ENCODE results near the gene VPS16.
A peak's percentile ranks its signal among the peaks of the same experiment; 100 is the strongest.

The VPS16 gene

DNA sequence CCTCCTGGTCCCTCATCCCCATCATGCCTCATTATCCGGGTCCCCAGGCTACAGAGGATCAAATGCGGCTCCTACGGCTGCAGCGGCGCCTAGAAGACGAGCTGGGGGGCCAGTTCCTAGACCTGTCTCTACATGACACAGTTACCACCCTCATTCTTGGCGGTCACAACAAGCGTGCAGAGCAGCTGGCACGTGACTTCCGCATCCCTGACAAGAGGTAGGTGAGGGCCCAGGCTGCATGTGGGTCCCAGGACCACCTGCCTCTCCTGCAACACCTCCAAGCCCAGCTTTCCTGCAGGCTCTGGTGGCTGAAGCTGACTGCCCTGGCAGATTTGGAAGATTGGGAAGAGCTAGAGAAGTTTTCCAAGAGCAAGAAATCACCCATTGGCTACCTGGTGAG, 24.6 kb downstream of the VPS16 start:
- H3K36me3 ChIP-seq (ENCODE audit: insufficient read depth, low read length), result peaks cover 41% of the 10 kb centered on the region
- H3K9ac ChIP-seq (ENCODE audit: low read depth, low read length), result no peak overlapping the region
- H3K4me3 ChIP-seq (ENCODE audit: low read length), result no peak overlapping the region
- no peaks in the 10 kb centered on the region for H3K4me1 ChIP-seq (ENCODE audit: control insufficient read depth, insufficient read depth, low read length)
- no peak overlapping the region for H3K4me2 ChIP-seq (ENCODE audit: low read length)
- H3K27me3 ChIP-seq (ENCODE audit: control insufficient read depth, insufficient read depth, low read length), result no peaks in the 10 kb centered on the region
- no peaks in the 10 kb centered on the region for H3K9me3 ChIP-seq (replicated peaks; ENCODE audit: low read length)

DNA sequence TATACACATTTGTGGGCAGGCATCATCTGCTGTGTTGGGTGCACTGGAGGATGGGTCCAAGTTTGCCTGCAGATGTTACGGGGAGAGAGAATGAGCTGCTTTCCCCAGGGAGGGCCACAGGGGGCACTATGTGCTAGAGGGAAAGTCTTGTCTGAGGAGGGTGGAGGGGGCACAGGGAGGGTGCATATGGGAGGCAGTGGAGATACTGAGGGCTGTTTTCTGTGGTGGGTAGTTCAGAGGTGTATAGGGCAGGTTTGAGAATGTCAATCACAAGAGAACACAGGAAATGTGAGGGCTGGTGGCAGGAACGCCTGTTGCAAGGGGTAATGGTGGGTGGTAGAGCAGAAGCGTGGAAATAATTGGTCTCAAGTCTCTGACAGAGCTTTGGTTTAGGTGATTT, 25.1 kb downstream of the VPS16 start:
- Histone ChIP-seq H3K9ac (ENCODE audit: low read depth, low read length) (no peak overlapping the region), H3K4me3 (ENCODE audit: low read length) (no peak overlapping the region), H3K4me2 (ENCODE audit: low read length) (no peak overlapping the region), H3K4me1 (ENCODE audit: control insufficient read depth, insufficient read depth, low read length) (peaks cover 5% of the 10 kb centered on the region), H3K27me3 (ENCODE audit: control insufficient read depth, insufficient read depth, low read length) (no peaks in the 10 kb centered on the region), H3K9me3 (replicated peaks; ENCODE audit: low read length) (no peaks in the 10 kb centered on the region), H3K36me3 (ENCODE audit: insufficient read depth, low read length) (peaks cover 41% of the 10 kb centered on the region)

DNA sequence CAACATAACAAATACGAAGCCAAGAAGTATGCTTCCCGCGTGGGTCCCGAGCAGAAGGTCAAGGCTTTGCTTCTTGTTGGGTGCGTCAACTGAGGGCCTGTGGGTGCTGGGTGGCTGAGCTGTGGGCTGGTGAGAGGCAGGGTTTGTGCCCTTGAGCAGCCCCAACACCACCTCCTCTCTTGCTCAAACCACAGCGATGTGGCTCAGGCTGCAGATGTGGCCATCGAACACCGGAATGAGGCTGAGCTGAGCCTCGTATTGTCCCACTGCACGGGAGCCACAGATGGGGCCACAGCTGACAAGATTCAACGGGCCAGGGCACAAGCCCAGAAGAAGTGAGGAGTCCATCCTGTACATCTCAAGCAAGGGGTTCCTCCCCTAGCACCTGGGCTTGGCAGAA, 25.7 kb downstream of the VPS16 start:
- Histone ChIP-seq H3K4me2 (ENCODE audit: low read length) (no peak overlapping the region), H3K36me3 (ENCODE audit: insufficient read depth, low read length) (peaks cover 37% of the 10 kb centered on the region), H3K9ac (ENCODE audit: low read depth, low read length) (no peak overlapping the region)

DNA sequence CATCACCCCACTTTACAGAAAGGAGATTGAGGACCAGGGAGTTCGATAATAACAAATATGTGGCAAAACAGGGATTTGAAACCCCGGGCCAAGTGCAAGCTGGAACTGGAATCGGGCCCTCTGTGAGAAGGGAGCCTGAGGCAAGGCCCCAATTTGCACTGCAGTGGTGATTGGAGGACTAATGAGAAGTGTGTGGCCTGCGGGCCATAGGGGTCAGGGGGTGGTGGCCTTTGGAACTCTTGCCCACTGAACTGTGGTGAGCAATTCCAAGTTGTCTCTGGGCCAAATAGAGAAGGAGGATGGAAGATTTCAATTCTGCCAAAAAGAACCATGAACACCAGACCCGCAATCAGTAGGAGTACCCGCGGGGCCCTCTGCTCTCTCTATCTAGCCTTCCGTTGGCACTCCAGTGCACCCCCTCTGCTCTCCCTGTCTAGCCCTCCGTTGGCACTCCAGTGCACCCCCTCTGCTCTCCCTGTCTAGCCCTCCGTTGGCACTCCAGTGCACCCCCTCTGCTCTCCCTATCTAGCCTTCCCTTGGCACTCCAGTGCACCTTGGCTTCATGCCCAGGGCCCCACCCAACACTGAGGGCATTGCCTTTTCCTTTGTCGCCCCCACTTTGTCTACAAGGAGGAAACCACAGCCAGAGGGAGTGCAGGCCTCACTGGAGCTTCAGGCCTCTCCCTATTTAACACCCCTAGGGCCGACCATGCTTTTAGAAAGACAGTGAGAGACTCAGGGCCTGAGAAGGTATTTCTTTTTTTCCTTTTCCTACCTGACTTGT, 26.7 kb downstream of the VPS16 start:
- Histone ChIP-seq H3K4me2 (ENCODE audit: low read length) (no peak overlapping the region), H3K27me3 (ENCODE audit: control insufficient read depth, insufficient read depth, low read length) (no peaks in the 10 kb centered on the region), H3K36me3 (ENCODE audit: insufficient read depth, low read length) (peaks cover 31% of the 10 kb centered on the region), H3K4me3 (ENCODE audit: low read length) (no peak overlapping the region), H3K9ac (ENCODE audit: low read depth, low read length) (no peak overlapping the region), H3K9me3 (replicated peaks; ENCODE audit: low read length) (no peaks in the 10 kb centered on the region), H3K4me1 (ENCODE audit: control insufficient read depth, insufficient read depth, low read length) (peaks cover 21% of the 10 kb centered on the region)

More for the DNA sequence above, 25.7 kb downstream of the VPS16 start:
- H3K9me3 ChIP-seq (replicated peaks; ENCODE audit: low read length), result no peaks in the 10 kb centered on the region
- H3K27me3 ChIP-seq (ENCODE audit: control insufficient read depth, insufficient read depth, low read length), result no peaks in the 10 kb centered on the region
- H3K4me1 ChIP-seq (ENCODE audit: control insufficient read depth, insufficient read depth, low read length), result peaks cover 11% of the 10 kb centered on the region
- no peak overlapping the region for H3K4me3 ChIP-seq (ENCODE audit: low read length)

DNA sequence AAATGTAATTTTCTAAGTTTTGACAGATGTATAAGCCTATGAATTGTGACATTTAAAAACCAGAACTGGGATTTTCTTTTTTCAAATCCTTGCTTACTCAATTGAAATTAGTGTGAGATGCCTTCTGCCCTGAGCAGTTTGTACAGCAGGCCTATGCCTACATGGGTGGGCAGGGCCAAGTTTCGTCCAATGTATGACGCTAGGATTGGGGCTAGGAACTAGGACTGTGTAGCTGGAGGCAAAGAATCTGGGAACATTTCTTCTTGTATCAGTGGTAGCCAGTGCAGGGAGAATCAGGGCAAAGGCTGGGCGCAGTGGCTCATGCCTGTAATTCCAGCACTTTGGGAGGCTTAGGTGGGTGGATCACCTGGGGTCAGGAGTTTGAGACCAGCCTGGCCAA, 28.8 kb downstream of the VPS16 start:
- Histone ChIP-seq H3K9ac (ENCODE audit: low read depth, low read length) (no peak overlapping the region), H3K27me3 (ENCODE audit: control insufficient read depth, insufficient read depth, low read length) (no peaks in the 10 kb centered on the region), H3K9me3 (replicated peaks; ENCODE audit: low read length) (no peaks in the 10 kb centered on the region), H3K36me3 (ENCODE audit: insufficient read depth, low read length) (peaks cover 27% of the 10 kb centered on the region), H3K4me3 (ENCODE audit: low read length) (no peak overlapping the region), H3K4me2 (ENCODE audit: low read length) (no peak overlapping the region), H3K4me1 (ENCODE audit: control insufficient read depth, insufficient read depth, low read length) (peaks cover 31% of the 10 kb centered on the region)

DNA sequence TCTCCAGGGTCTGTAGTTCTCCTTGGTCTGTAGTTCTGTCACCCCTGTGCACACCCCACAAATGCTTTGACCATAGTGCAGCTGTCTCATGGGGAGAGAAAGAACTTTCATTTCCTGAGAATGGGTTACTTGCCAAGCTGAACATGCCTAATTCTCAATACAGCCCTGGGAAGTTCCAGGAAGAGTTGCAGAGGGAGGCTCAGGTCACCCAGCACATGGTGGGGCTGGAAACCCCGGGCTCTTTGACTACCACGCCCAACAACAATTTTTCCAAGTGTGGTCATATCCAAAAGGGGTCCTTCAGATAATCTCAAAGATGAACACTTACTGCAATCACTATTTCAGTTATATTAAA, 30.5 kb downstream of the VPS16 start:
- Histone ChIP-seq H3K4me1 (ENCODE audit: control insufficient read depth, insufficient read depth, low read length) (peaks cover 39% of the 10 kb centered on the region), H3K4me3 (ENCODE audit: low read length) (no peak overlapping the region), H3K9ac (ENCODE audit: low read depth, low read length) (no peak overlapping the region), H3K9me3 (replicated peaks; ENCODE audit: low read length) (no peaks in the 10 kb centered on the region), H3K4me2 (ENCODE audit: low read length) (peak overlapping the region; percentile 37), H3K27me3 (ENCODE audit: control insufficient read depth, insufficient read depth, low read length) (no peaks in the 10 kb centered on the region), H3K36me3 (ENCODE audit: insufficient read depth, low read length) (peaks cover 10% of the 10 kb centered on the region)

DNA sequence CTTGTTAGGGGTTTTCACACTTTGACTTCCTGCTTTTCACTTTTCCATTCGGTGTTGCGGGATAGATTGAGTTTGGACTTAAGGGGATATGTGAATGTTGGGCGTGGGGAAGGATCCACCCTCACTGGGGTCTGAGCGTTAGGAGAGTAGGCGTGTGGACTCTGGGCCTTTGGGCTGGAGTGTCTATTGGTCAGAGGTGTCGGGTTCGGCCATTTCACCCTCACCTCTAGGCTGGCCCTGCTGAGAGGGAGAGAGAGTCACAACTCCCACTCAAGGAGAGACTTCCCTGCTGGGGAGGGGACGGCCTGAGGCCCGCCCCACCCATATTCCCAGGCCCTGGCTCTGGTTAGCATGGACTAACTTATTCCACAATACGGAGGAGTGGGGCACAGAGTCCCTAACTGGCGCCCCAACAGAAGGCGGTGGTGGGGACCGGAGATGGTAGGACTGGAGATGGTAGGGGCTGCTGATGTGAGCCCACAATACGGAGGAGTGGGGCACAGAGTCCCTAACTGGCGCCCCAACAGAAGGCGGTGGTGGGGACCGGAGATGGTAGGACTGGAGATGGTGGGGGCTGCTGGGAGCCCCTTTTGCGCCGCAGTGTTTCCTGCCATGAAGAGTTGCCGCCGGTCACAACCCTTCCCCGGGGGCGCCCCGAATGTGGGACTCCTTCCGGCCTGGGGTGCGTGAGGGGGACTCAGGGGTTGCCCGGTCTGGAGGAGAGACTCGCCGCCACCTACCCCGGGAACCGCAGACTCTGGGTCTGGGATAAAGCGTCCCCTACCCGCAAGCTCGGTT, 31.3 kb downstream of the VPS16 start:
- Histone ChIP-seq H3K4me3 (ENCODE audit: low read length) (peak overlapping the region; percentile 91), H3K4me2 (ENCODE audit: low read length) (peak overlapping the region; percentile 100), H3K36me3 (ENCODE audit: insufficient read depth, low read length) (peaks cover 2% of the 10 kb centered on the region), H3K9me3 (replicated peaks; ENCODE audit: low read length) (no peaks in the 10 kb centered on the region), H3K9ac (ENCODE audit: low read depth, low read length) (peak overlapping the region; percentile 2), H3K4me1 (ENCODE audit: control insufficient read depth, insufficient read depth, low read length) (peaks cover 39% of the 10 kb centered on the region), H3K27me3 (ENCODE audit: control insufficient read depth, insufficient read depth, low read length) (no peaks in the 10 kb centered on the region)

DNA sequence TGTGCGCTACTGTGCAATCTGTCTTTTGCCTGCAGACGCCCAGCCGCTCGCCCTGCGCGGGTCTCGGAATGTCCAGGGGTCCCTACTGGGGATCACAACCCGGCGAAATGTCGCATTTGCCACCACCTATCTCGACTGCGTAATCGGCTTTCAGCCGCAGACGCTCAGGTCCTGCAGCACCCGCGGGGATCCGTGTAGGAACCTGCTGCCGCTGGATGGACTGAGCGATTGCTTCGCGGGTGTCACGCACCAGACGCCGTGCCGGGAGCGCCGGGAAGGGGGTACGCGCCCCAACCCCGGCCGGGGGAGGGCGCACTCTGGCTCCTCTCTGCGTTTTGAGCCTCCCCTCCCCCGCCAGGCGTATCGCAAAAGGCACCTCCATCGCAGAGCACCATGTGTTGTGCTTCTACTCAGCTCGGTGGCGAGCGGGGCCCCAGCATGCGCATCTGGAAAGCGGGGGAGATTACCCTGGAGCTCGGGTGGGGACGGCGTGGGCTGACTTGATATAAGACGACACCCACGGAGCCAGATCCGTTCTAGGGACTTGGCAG, 32.0 kb downstream of the VPS16 start:
- Histone ChIP-seq H3K4me3 (ENCODE audit: low read length) (peak overlapping the region; percentile 91), H3K9ac (ENCODE audit: low read depth, low read length) (peak overlapping the region; percentile 92), H3K4me2 (ENCODE audit: low read length) (peak overlapping the region; percentile 100), H3K36me3 (ENCODE audit: insufficient read depth, low read length) (no peaks in the 10 kb centered on the region), H3K4me1 (ENCODE audit: control insufficient read depth, insufficient read depth, low read length) (peaks cover 39% of the 10 kb centered on the region), H3K27me3 (ENCODE audit: control insufficient read depth, insufficient read depth, low read length) (no peaks in the 10 kb centered on the region), H3K9me3 (replicated peaks; ENCODE audit: low read length) (no peaks in the 10 kb centered on the region)

DNA sequence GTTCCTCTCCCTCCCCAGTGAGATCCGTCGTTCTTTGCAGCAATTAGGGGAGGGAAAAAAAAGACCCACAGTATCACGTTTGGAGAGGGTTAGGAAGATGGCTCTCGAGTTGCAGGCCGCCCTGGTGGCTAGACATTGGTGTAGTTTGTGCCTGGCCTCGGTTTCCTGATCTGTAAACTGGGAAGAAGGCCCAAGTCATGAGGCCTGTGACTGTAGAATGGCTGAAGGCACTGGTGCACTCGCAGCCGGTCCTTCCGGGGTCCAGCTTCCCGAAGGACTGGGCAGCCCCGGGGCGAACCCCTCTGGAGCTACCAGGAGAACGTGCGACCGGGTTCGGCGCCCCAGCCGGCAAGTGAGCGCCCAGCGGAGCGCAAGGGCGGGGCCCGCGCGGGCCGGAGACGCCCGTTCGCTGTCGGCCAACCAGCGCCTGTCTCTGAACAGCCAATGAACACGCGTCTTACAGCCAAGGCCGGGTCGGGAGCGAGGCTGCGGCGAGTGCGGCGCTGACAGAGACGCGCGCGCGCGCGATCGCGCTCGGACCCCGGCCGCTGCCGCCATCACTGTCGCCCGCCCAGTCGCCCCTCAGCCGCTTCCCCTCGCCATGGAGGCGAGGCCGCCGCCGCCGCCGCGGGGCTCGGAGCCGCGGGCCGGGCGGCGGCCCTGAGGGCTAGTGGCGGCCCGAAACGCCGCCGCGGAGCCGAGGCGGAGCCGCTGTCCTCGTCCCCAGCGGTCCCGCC, 32.6 kb downstream of the VPS16 start, which contains the start of gene PTPRA:
Gene PTPRA (plus strand): TSS at position 472 of the 737 bp plus-strand sequence. CDS start 90,797 bp downstream, outside the sequence.
- H3K4me2 ChIP-seq (ENCODE audit: low read length), result peak within 1 kb of the TSS; percentile 100
- H3K27me3 ChIP-seq (ENCODE audit: control insufficient read depth, insufficient read depth, low read length), result no peaks in the 10 kb centered on the region
- no peaks in the 10 kb centered on the region for H3K36me3 ChIP-seq (ENCODE audit: insufficient read depth, low read length)
- peak within 1 kb of the TSS; percentile 91 for H3K4me3 ChIP-seq (ENCODE audit: low read length)
- peaks cover 39% of the 10 kb centered on the region for H3K4me1 ChIP-seq (ENCODE audit: control insufficient read depth, insufficient read depth, low read length)
- H3K9me3 ChIP-seq (replicated peaks; ENCODE audit: low read length), result no peaks in the 10 kb centered on the region
- H3K9ac ChIP-seq (ENCODE audit: low read depth, low read length), result peak within 1 kb of the TSS; percentile 92

DNA sequence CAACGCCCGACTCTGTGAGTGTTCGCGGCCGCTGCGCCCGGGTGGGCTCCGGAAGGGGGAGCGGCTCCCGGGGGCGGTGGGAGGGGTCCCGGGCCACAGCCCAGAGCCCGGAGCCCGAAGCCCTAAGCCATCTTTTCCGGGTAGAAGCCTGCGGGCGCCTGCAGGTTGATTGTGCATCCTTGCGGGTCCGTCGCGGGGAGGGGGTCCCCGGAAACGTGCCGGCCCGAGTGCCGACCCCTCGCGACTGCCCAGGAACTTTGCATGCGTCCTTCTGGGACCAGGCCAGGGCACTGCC, 33.1 kb downstream of the VPS16 start:
- Histone ChIP-seq H3K36me3 (ENCODE audit: insufficient read depth, low read length) (no peaks in the 10 kb centered on the region), H3K27me3 (ENCODE audit: control insufficient read depth, insufficient read depth, low read length) (no peaks in the 10 kb centered on the region), H3K4me1 (ENCODE audit: control insufficient read depth, insufficient read depth, low read length) (peaks cover 40% of the 10 kb centered on the region), H3K9ac (ENCODE audit: low read depth, low read length) (peak overlapping the region; percentile 92), H3K9me3 (replicated peaks; ENCODE audit: low read length) (no peaks in the 10 kb centered on the region), H3K4me2 (ENCODE audit: low read length) (peak overlapping the region; percentile 100), H3K4me3 (ENCODE audit: low read length) (peak overlapping the region; percentile 91)

DNA sequence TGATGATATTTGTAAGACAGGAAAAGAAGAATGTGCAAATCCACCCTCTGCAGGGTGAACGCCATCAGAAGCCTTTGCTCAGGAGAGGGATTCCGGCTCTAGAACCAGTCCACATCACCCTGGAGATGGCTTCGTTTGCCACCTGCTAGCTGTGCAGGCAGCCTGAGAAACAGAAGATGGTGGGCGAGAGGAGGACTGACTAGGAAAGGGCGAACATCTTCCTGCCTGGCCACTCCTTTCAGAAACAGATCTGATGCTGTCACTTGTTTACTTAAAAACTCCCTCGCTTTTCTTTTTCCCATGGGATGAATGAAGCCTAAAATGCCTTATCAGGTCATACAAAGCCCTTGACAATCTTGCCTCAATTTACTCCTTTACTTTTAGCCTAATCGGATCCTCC, 33.9 kb downstream of the VPS16 start:
- no peaks in the 10 kb centered on the region for H3K36me3 ChIP-seq (ENCODE audit: insufficient read depth, low read length)
- peaks cover 47% of the 10 kb centered on the region for H3K4me1 ChIP-seq (ENCODE audit: control insufficient read depth, insufficient read depth, low read length)
- no peaks in the 10 kb centered on the region for H3K9me3 ChIP-seq (replicated peaks; ENCODE audit: low read length)
- H3K4me2 ChIP-seq (ENCODE audit: low read length), result peak overlapping the region; percentile 100
- peak overlapping the region; percentile 92 for H3K9ac ChIP-seq (ENCODE audit: low read depth, low read length)
- peak overlapping the region; percentile 91 for H3K4me3 ChIP-seq (ENCODE audit: low read length)
- H3K27me3 ChIP-seq (ENCODE audit: control insufficient read depth, insufficient read depth, low read length), result no peaks in the 10 kb centered on the region
